ENCODE results near the gene CPNE2. TPM values are rescaled to one million over a fixed set of nuclear protein-coding genes. Genes with fewer than 3 reads are reported as not detected.
"Not testable (repeated sequence)": the region's sequence is repeated elsewhere in the genome, so short reads cannot be mapped to it uniquely, and the experiment has no call there.

The CPNE2 gene
- total RNA-seq, 1 donor = 13.3 TPM

- peaks cover 24% of the 10 kb centered on the region for H3K4me1 ChIP-seq (ENCODE audit: insufficient read depth, low read length)
- no peak overlapping the region for H3K4me3 ChIP-seq (ENCODE audit: low read length)
- H3K27me3 ChIP-seq (ENCODE audit: insufficient read depth, low read length) = no peaks in the 10 kb centered on the region
- no peaks in the 10 kb centered on the region for H3K9me3 ChIP-seq (ENCODE audit: low read depth, low read length)
Measured at GRCh38 chr16:57082664-57083063, 9.7 kb upstream of the CPNE2 start.

- no peaks in the 10 kb centered on the region for H3K27me3 ChIP-seq (ENCODE audit: insufficient read depth, low read length)
- no peak overlapping the region for H3K4me3 ChIP-seq (ENCODE audit: low read length)
- peaks cover 24% of the 10 kb centered on the region for H3K4me1 ChIP-seq (ENCODE audit: insufficient read depth, low read length)
- H3K9me3 ChIP-seq (ENCODE audit: low read depth, low read length) = no peaks in the 10 kb centered on the region
Measured at GRCh38 chr16:57083485-57084126, 8.8 kb upstream of the CPNE2 start.

GRCh38 chr16:57084257-57084770 lies 8.1 kb upstream of the CPNE2 start:
- no peaks in the 10 kb centered on the region for H3K27me3 ChIP-seq (ENCODE audit: insufficient read depth, low read length)
- peaks cover 24% of the 10 kb centered on the region for H3K4me1 ChIP-seq (ENCODE audit: insufficient read depth, low read length)
- H3K9me3 ChIP-seq (ENCODE audit: low read depth, low read length) = no peaks in the 10 kb centered on the region
- H3K4me3 ChIP-seq (ENCODE audit: low read length) = no peak overlapping the region

GRCh38 chr16:57084996-57085395 lies 7.4 kb upstream of the CPNE2 start:
- H3K4me1 ChIP-seq (ENCODE audit: insufficient read depth, low read length) = peaks cover 26% of the 10 kb centered on the region
- H3K27me3 ChIP-seq (ENCODE audit: insufficient read depth, low read length) = no peaks in the 10 kb centered on the region
- H3K9me3 ChIP-seq (ENCODE audit: low read depth, low read length) = no peaks in the 10 kb centered on the region
- no peak overlapping the region for H3K4me3 ChIP-seq (ENCODE audit: low read length)

GRCh38 chr16:57087003-57087402 lies 5.4 kb upstream of the CPNE2 start:
- Histone ChIP-seq H3K27me3 (ENCODE audit: insufficient read depth, low read length) (no peaks in the 10 kb centered on the region), H3K4me3 (ENCODE audit: low read length) (no peak overlapping the region), H3K9me3 (ENCODE audit: low read depth, low read length) (no peaks in the 10 kb centered on the region)

GRCh38 chr16:57089406-57089805 lies 3.0 kb upstream of the CPNE2 start:
- peaks cover 54% of the 10 kb centered on the region for H3K4me1 ChIP-seq (ENCODE audit: insufficient read depth, low read length)
- H3K4me3 ChIP-seq (ENCODE audit: low read length) = no peak overlapping the region
- H3K27me3 ChIP-seq (ENCODE audit: insufficient read depth, low read length) = no peaks in the 10 kb centered on the region
- no peaks in the 10 kb centered on the region for H3K9me3 ChIP-seq (ENCODE audit: low read depth, low read length)

More at GRCh38 chr16:57087003-57087402, 5.4 kb upstream of the CPNE2 start:
- H3K4me1 ChIP-seq (ENCODE audit: insufficient read depth, low read length) = peaks cover 46% of the 10 kb centered on the region

GRCh38 chr16:57091200-57091974 lies 996 bp upstream of the CPNE2 start:
- no peaks in the 10 kb centered on the region for H3K27me3 ChIP-seq (ENCODE audit: insufficient read depth, low read length)
- H3K9me3 ChIP-seq (ENCODE audit: low read depth, low read length) = no peaks in the 10 kb centered on the region
- peak overlapping the region; percentile 48 for H3K4me3 ChIP-seq (ENCODE audit: low read length)
- H3K4me1 ChIP-seq (ENCODE audit: insufficient read depth, low read length) = peaks cover 43% of the 10 kb centered on the region

GRCh38 chr16:57092786-57093411 lies 516 bp downstream of the CPNE2 start:
- no peaks in the 10 kb centered on the region for H3K9me3 ChIP-seq (ENCODE audit: low read depth, low read length)
- peaks cover 43% of the 10 kb centered on the region for H3K4me1 ChIP-seq (ENCODE audit: insufficient read depth, low read length)
- H3K27me3 ChIP-seq (ENCODE audit: insufficient read depth, low read length) = no peaks in the 10 kb centered on the region
- H3K4me3 ChIP-seq (ENCODE audit: low read length) = peak overlapping the region; percentile 50

- Histone ChIP-seq H3K27me3 (ENCODE audit: insufficient read depth, low read length) (no peaks in the 10 kb centered on the region), H3K9me3 (ENCODE audit: low read depth, low read length) (no peaks in the 10 kb centered on the region), H3K4me1 (ENCODE audit: insufficient read depth, low read length) (peaks cover 43% of the 10 kb centered on the region), H3K4me3 (ENCODE audit: low read length) (peak overlapping the region; percentile 50)
Measured at GRCh38 chr16:57093666-57094564, 1.5 kb downstream of the CPNE2 start.

- no peaks in the 10 kb centered on the region for H3K9me3 ChIP-seq (ENCODE audit: low read depth, low read length)
- H3K4me3 ChIP-seq (ENCODE audit: low read length) = no peak overlapping the region
- H3K4me1 ChIP-seq (ENCODE audit: insufficient read depth, low read length) = peaks cover 42% of the 10 kb centered on the region
- H3K27me3 ChIP-seq (ENCODE audit: insufficient read depth, low read length) = no peaks in the 10 kb centered on the region
Measured at GRCh38 chr16:57094911-57095310, 2.5 kb downstream of the CPNE2 start.

GRCh38 chr16:57096192-57096591 lies 3.8 kb downstream of the CPNE2 start:
- Histone ChIP-seq H3K4me3 (ENCODE audit: low read length) (no peak overlapping the region), H3K27me3 (ENCODE audit: insufficient read depth, low read length) (no peaks in the 10 kb centered on the region), H3K4me1 (ENCODE audit: insufficient read depth, low read length) (peaks cover 29% of the 10 kb centered on the region), H3K9me3 (ENCODE audit: low read depth, low read length) (no peaks in the 10 kb centered on the region)

GRCh38 chr16:57096793-57097192 lies 4.4 kb downstream of the CPNE2 start:
- H3K4me3 ChIP-seq (ENCODE audit: low read length) = no peak overlapping the region

GRCh38 chr16:57098188-57098841 lies 5.9 kb downstream of the CPNE2 start:
- peaks cover 17% of the 10 kb centered on the region for H3K4me1 ChIP-seq (ENCODE audit: insufficient read depth, low read length)
- no peak overlapping the region for H3K4me3 ChIP-seq (ENCODE audit: low read length)
- H3K9me3 ChIP-seq (ENCODE audit: low read depth, low read length) = no peaks in the 10 kb centered on the region
- no peaks in the 10 kb centered on the region for H3K27me3 ChIP-seq (ENCODE audit: insufficient read depth, low read length)

More at GRCh38 chr16:57096793-57097192, 4.4 kb downstream of the CPNE2 start:
- Histone ChIP-seq H3K9me3 (ENCODE audit: low read depth, low read length) (no peaks in the 10 kb centered on the region), H3K4me1 (ENCODE audit: insufficient read depth, low read length) (peaks cover 23% of the 10 kb centered on the region), H3K27me3 (ENCODE audit: insufficient read depth, low read length) (no peaks in the 10 kb centered on the region)

GRCh38 chr16:57099965-57100364 lies 7.6 kb downstream of the CPNE2 start:
- H3K4me1 ChIP-seq (ENCODE audit: insufficient read depth, low read length); H3K4me3 ChIP-seq (ENCODE audit: low read length); H3K9me3 ChIP-seq (ENCODE audit: low read depth, low read length); H3K27me3 ChIP-seq (ENCODE audit: insufficient read depth, low read length): not testable (repeated sequence)
